ENCODE results near the gene OSBPL8.

Gene OSBPL8, protein sequence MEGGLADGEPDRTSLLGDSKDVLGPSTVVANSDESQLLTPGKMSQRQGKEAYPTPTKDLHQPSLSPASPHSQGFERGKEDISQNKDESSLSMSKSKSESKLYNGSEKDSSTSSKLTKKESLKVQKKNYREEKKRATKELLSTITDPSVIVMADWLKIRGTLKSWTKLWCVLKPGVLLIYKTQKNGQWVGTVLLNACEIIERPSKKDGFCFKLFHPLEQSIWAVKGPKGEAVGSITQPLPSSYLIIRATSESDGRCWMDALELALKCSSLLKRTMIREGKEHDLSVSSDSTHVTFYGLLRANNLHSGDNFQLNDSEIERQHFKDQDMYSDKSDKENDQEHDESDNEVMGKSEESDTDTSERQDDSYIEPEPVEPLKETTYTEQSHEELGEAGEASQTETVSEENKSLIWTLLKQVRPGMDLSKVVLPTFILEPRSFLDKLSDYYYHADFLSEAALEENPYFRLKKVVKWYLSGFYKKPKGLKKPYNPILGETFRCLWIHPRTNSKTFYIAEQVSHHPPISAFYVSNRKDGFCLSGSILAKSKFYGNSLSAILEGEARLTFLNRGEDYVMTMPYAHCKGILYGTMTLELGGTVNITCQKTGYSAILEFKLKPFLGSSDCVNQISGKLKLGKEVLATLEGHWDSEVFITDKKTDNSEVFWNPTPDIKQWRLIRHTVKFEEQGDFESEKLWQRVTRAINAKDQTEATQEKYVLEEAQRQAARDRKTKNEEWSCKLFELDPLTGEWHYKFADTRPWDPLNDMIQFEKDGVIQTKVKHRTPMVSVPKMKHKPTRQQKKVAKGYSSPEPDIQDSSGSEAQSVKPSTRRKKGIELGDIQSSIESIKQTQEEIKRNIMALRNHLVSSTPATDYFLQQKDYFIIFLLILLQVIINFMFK

DNA sequence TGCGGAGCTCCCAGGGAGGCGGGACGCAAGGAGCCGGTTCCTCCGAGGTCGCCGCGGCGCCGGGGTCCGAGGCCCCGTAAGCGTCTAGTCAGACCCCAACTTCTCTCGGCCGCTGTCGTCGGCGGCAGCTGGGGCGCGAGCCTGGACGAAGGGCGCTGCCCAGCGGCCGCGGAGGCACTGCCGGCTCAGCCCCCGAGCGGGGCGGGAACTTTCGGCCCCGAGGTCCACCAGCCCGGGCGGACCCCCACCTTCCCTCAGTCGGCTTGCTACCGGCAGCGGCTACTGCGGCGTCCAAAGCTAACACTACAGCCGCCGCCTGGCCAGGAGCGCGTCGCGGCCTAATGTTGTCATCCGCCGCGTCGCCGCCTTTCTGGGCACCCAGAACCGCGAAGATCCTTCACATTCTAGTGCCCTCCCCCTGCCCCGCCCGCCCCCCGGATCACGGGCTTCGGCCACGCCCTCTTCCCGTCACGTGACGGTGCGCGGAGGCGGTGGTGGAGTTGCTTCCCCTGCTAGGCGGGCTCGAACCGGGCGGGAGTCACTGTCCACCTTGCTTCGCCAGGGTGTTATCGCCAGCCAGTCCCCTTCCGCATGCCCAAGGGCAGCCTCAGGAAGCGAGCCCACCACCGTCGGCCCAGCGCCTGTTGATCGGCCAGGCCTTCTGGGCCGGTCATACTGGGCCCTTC, at the start of gene OSBPL8:
Gene OSBPL8, minus strand, starts transcription at position 372 of the 686 bp plus-strand sequence. CDS start 72,220 bp downstream, outside the sequence.
- TF ChIP-seq, protein P1, sequence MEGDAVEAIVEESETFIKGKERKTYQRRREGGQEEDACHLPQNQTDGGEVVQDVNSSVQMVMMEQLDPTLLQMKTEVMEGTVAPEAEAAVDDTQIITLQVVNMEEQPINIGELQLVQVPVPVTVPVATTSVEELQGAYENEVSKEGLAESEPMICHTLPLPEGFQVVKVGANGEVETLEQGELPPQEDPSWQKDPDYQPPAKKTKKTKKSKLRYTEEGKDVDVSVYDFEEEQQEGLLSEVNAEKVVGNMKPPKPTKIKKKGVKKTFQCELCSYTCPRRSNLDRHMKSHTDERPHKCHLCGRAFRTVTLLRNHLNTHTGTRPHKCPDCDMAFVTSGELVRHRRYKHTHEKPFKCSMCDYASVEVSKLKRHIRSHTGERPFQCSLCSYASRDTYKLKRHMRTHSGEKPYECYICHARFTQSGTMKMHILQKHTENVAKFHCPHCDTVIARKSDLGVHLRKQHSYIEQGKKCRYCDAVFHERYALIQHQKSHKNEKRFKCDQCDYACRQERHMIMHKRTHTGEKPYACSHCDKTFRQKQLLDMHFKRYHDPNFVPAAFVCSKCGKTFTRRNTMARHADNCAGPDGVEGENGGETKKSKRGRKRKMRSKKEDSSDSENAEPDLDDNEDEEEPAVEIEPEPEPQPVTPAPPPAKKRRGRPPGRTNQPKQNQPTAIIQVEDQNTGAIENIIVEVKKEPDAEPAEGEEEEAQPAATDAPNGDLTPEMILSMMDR (IDR thresholded peaks at IDR 0.05; ENCODE audit: poor library complexity, severe bottlenecking), result peak; percentile 41
- peak within 1 kb of the TSS; percentile 52 for H3K27ac ChIP-seq (ENCODE audit: poor library complexity, severe bottlenecking)
- peaks cover 7% of the 10 kb centered on the region for H3K4me1 ChIP-seq (ENCODE audit: insufficient read depth, poor library complexity, severe bottlenecking)
- peak within 1 kb of the TSS; percentile 90 for H3K4me3 ChIP-seq (ENCODE audit: severe bottlenecking)
- no peaks in the 10 kb centered on the region for H3K27me3 ChIP-seq (ENCODE audit: insufficient read depth, poor library complexity, severe bottlenecking)
- peak; percentile 80 for ATAC-seq (ENCODE audit: low read depth)
- no peaks in the 10 kb centered on the region for H3K9me3 ChIP-seq (ENCODE audit: severe bottlenecking)
- no peaks in the 10 kb centered on the region for H3K36me3 ChIP-seq (ENCODE audit: low read depth)
- DNase-seq (ENCODE audit: low spot score), result peak; percentile 91

GRCh38 chr12:76608070-76608469, 48.5 kb upstream of the OSBPL8 start:
- ATAC-seq (ENCODE audit: low read depth) (no peak), DNase-seq (ENCODE audit: low spot score) (no peak)
- H3K4me3 ChIP-seq (ENCODE audit: severe bottlenecking), result no peak overlapping the region
- TF ChIP-seq, protein P1 (IDR thresholded peaks at IDR 0.05; ENCODE audit: poor library complexity, severe bottlenecking), result no peak
- peaks cover 2% of the 10 kb centered on the region for H3K9me3 ChIP-seq (ENCODE audit: severe bottlenecking)
- no peak overlapping the region for H3K27ac ChIP-seq (ENCODE audit: poor library complexity, severe bottlenecking)
- H3K4me1 ChIP-seq (ENCODE audit: insufficient read depth, poor library complexity, severe bottlenecking), result peaks cover 12% of the 10 kb centered on the region
- H3K27me3 ChIP-seq (ENCODE audit: insufficient read depth, poor library complexity, severe bottlenecking), result no peaks in the 10 kb centered on the region
- no peaks in the 10 kb centered on the region for H3K36me3 ChIP-seq (ENCODE audit: low read depth)

DNA sequence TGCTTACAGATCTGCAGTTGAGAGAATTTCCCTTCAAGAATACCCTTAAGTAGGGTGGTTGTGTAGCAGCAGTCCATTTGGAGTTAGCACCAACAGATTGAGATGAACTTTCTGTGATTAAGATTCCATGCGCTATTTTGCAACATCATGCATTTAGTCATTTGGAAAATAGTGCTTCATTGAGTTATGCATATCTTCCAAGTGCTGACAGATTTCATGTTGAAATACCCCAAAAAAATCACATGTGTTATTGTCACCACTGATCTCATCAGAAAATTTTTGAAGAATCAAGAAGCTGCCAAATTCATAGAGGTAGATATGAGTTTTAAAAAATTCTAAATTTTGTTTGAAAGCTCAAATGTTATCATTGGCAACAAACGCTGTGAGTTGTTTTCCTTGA, 35.5 kb upstream of the OSBPL8 start:
- Histone ChIP-seq H3K4me3 (ENCODE audit: severe bottlenecking) (no peak overlapping the region), H3K9me3 (ENCODE audit: severe bottlenecking) (no peaks in the 10 kb centered on the region), H3K27ac (ENCODE audit: poor library complexity, severe bottlenecking) (no peak overlapping the region), H3K36me3 (ENCODE audit: low read depth) (no peaks in the 10 kb centered on the region), H3K4me1 (ENCODE audit: insufficient read depth, poor library complexity, severe bottlenecking) (no peaks in the 10 kb centered on the region), H3K27me3 (ENCODE audit: insufficient read depth, poor library complexity, severe bottlenecking) (no peaks in the 10 kb centered on the region)
- no peak for DNase-seq (ENCODE audit: low spot score)
- TF ChIP-seq, protein P1 (IDR thresholded peaks at IDR 0.05; ENCODE audit: poor library complexity, severe bottlenecking), result no peak
- no peak for ATAC-seq (ENCODE audit: low read depth)

GRCh38 chr12:76591476-76591875, 31.9 kb upstream of the OSBPL8 start:
- Histone ChIP-seq H3K27me3 (ENCODE audit: insufficient read depth, poor library complexity, severe bottlenecking) (no peaks in the 10 kb centered on the region), H3K27ac (ENCODE audit: poor library complexity, severe bottlenecking) (no peak overlapping the region), H3K9me3 (ENCODE audit: severe bottlenecking) (no peaks in the 10 kb centered on the region), H3K4me3 (ENCODE audit: severe bottlenecking) (no peak overlapping the region), H3K4me1 (ENCODE audit: insufficient read depth, poor library complexity, severe bottlenecking) (peaks cover 5% of the 10 kb centered on the region), H3K36me3 (ENCODE audit: low read depth) (no peaks in the 10 kb centered on the region)
- ATAC-seq (ENCODE audit: low read depth), result no peak
- TF ChIP-seq, protein P1 (IDR thresholded peaks at IDR 0.05; ENCODE audit: poor library complexity, severe bottlenecking), result no peak
- DNase-seq (ENCODE audit: low spot score), result no peak

All from RWPE2 (cell line).